ENCODE measurements around the gene VRTN. TPM values are rescaled to one million over a fixed set of nuclear protein-coding genes. Genes with fewer than 3 reads are reported as not detected.

VRTN gene
- total RNA-seq, 1 donor from 2014 or later = not detected

- peaks cover 34% of the 10 kb centered on the region for H3K27me3 ChIP-seq (ENCODE audit: control insufficient read depth, insufficient read depth, low read length)
- DNase-seq (ENCODE audit: low read depth) = no peak
- H3K36me3 ChIP-seq (ENCODE audit: control insufficient read depth, insufficient read depth, low read length) = no peaks in the 10 kb centered on the region
- H3K4me3 ChIP-seq (ENCODE audit: low read depth, low read length) = no peak overlapping the region
- no peak for TF ChIP-seq CTCF (IDR thresholded peaks at IDR 0.05; ENCODE audit: insufficient read depth, low read length, poor library complexity, severe bottlenecking)
Measured at GRCh38 chr14:74407021-74407800, 58.9 kb downstream of the VRTN start.

DNA sequence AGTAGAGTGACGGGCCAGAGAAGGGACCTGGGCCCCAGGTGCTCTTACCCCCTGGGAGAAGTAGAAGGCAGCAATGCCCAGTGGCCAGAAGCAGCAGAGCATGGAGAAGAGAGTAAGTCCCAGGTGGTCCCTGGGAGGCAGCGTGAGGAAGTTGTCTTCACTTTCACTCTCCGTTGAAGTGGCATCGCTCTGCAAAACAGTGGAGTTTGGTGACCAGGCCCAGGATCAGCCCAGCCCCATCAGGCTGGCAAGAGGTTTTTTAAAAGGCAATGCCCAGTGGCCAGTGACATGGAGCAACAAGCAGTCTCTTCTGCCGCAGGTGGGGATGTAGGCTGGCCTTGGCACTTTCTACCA, 59.5 kb downstream of the VRTN start:
- no peak for DNase-seq (ENCODE audit: low read depth)
- H3K27me3 ChIP-seq (ENCODE audit: control insufficient read depth, insufficient read depth, low read length) = peaks cover 35% of the 10 kb centered on the region
- no peak overlapping the region for H3K4me3 ChIP-seq (ENCODE audit: low read depth, low read length)
- TF ChIP-seq CTCF (IDR thresholded peaks at IDR 0.05; ENCODE audit: insufficient read depth, low read length, poor library complexity, severe bottlenecking) = no peak
- no peaks in the 10 kb centered on the region for H3K36me3 ChIP-seq (ENCODE audit: control insufficient read depth, insufficient read depth, low read length)

DNA sequence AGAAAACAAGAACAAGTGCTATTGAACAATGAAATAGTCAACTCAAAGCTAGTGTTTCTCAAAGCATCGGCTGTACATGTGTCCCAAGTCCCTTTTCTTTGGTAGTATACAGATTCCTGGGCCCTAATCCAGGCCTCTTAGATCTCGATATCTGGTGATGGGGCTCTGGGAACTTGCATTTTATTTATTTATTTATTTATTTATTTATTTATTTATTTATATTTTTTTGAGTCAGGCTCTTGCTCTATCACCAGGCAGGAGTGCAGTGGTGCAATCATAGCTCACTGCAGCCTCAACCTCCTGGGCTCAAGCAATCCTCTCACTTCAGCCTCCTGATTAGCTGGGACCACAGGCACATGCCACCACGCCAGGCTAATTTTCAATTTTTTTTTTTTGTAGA, 60.6 kb downstream of the VRTN start:
- no peak for DNase-seq (ENCODE audit: low read depth)
- Histone ChIP-seq H3K4me3 (ENCODE audit: low read depth, low read length) (no peak overlapping the region), H3K27me3 (ENCODE audit: control insufficient read depth, insufficient read depth, low read length) (peaks cover 43% of the 10 kb centered on the region), H3K36me3 (ENCODE audit: control insufficient read depth, insufficient read depth, low read length) (no peaks in the 10 kb centered on the region)
- TF ChIP-seq CTCF (IDR thresholded peaks at IDR 0.05; ENCODE audit: insufficient read depth, low read length, poor library complexity, severe bottlenecking) = no peak

GRCh38 chr14:74409441-74409840, 61.2 kb downstream of the VRTN start:
- no peak for DNase-seq (ENCODE audit: low read depth)
- no peak overlapping the region for H3K4me3 ChIP-seq (ENCODE audit: low read depth, low read length)
- H3K27me3 ChIP-seq (ENCODE audit: control insufficient read depth, insufficient read depth, low read length) = peaks cover 44% of the 10 kb centered on the region
- TF ChIP-seq CTCF (IDR thresholded peaks at IDR 0.05; ENCODE audit: insufficient read depth, low read length, poor library complexity, severe bottlenecking) = no peak
- no peaks in the 10 kb centered on the region for H3K36me3 ChIP-seq (ENCODE audit: control insufficient read depth, insufficient read depth, low read length)

Other genes with a start within 250 kb of the VRTN start
- gene VSX2, start 109.0 kb upstream of the VRTN start, total RNA-seq = not detected in 2 replicates
- 61.1 and 63.7 TPM in 2 replicates for gene ABCD4, start 45.5 kb upstream of the VRTN start, total RNA-seq
- gene SYNDIG1L, start 77.7 kb downstream of the VRTN start, total RNA-seq = not detected in 2 replicates
- gene NPC2, start 144.8 kb downstream of the VRTN start, total RNA-seq = 349 and 415 TPM in 2 replicates
- 12.1 and 16.7 TPM in 2 replicates for gene ISCA2, start 145.3 kb downstream of the VRTN start, total RNA-seq